ENCODE data around the gene PCYT2. TPM values are rescaled to one million over a fixed set of nuclear protein-coding genes. Genes with fewer than 3 reads are reported as not detected.

The PCYT2 gene
- total and polyA plus RNA-seq, 9 of the 15 experiments (the other 6 are each of a cell fraction or from before 2014, with no cell fraction given): 0.92 to 134 (median 82.5) TPM

DNA sequence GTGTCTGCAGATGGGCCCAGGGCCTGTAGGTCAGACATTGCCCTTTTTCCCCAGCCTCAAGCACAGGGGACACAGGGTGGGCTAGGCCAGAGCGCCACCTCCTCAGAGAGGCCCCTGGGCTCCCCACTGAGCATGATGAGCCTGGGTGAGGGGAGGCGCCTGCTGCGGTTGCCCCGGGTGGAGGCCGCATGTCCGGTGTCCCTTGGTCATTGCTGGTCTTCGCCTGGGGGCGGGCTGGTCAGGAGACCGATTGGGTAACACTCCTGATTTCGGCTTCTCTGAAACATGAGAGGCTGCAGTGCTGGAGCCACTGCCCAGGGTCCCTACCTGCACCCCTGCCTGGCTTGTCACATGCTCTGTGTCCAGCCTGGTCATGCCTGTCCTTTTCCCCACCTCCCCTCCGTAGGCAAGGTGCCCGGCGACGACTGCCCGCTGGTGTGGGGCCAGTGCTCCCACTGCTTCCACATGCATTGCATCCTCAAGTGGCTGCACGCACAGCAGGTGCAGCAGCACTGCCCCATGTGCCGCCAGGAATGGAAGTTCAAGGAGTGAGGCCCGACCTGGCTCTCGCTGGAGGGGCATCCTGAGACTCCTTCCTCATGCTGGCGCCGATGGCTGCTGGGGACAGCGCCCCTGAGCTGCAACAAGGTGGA lies 11.6 kb downstream of the PCYT2 start (continued):
- TF ChIP-seq STAT5A (IDR thresholded peaks at IDR 0.05; ENCODE audit: borderline replicate concordance, low read length) (no peak), RBM22 (IDR thresholded peaks at IDR 0.05; ENCODE audit: low read depth, low read length, poor library complexity, severe bottlenecking) (peak; percentile 91), ZBTB43 (CRISPR knock-in tag; IDR thresholded peaks at IDR 0.05) (no peak), RAD51 (IDR thresholded peaks at IDR 0.05; ENCODE audit: borderline replicate concordance, low read depth) (no peak), HMGN3 (IDR thresholded peaks at IDR 0.05; ENCODE audit: borderline replicate concordance, extremely low read depth, insufficient read length, low read depth, low read length) (peak; percentile 24), PCBP2 (IDR thresholded peaks at IDR 0.05; ENCODE audit: low read depth, low read length, poor library complexity, severe bottlenecking) (no peak), ZNF12 (CRISPR knock-in tag; IDR thresholded peaks at IDR 0.05) (no peak), ZC3H4 (CRISPR knock-in tag; IDR thresholded peaks at IDR 0.05; ENCODE audit: borderline replicate concordance) (peak; percentile 59; the same call in 1 of the 2 replicates), ZNF239 (CRISPR knock-in tag; IDR thresholded peaks at IDR 0.05) (no peak), SP2 (IDR thresholded peaks at IDR 0.05; ENCODE audit: extremely low read depth, low read depth, low read length, poor library complexity, severe bottlenecking) (no peak), BHLHE40 (IDR thresholded peaks at IDR 0.05; ENCODE audit: low read length) (no peak), HDAC1 (IDR thresholded peaks at IDR 0.05) (no peak), STAG1 (CRISPR knock-in tag; IDR thresholded peaks at IDR 0.05; ENCODE audit: borderline replicate concordance) (0 out of 2 replicates have a peak, but pooled peaks have one; percentile 10), SREBF1 (IDR thresholded peaks at IDR 0.05; ENCODE audit: borderline replicate concordance, low read depth, low read length) (no peak)
- TF ChIP-seq, protein P1, sequence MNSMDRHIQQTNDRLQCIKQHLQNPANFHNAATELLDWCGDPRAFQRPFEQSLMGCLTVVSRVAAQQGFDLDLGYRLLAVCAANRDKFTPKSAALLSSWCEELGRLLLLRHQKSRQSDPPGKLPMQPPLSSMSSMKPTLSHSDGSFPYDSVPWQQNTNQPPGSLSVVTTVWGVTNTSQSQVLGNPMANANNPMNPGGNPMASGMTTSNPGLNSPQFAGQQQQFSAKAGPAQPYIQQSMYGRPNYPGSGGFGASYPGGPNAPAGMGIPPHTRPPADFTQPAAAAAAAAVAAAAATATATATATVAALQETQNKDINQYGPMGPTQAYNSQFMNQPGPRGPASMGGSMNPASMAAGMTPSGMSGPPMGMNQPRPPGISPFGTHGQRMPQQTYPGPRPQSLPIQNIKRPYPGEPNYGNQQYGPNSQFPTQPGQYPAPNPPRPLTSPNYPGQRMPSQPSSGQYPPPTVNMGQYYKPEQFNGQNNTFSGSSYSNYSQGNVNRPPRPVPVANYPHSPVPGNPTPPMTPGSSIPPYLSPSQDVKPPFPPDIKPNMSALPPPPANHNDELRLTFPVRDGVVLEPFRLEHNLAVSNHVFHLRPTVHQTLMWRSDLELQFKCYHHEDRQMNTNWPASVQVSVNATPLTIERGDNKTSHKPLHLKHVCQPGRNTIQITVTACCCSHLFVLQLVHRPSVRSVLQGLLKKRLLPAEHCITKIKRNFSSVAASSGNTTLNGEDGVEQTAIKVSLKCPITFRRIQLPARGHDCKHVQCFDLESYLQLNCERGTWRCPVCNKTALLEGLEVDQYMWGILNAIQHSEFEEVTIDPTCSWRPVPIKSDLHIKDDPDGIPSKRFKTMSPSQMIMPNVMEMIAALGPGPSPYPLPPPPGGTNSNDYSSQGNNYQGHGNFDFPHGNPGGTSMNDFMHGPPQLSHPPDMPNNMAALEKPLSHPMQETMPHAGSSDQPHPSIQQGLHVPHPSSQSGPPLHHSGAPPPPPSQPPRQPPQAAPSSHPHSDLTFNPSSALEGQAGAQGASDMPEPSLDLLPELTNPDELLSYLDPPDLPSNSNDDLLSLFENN (IDR thresholded peaks at IDR 0.05; ENCODE audit: low read depth in 2 of 2, low read length in 2 of 2): no peak
- TF ChIP-seq, protein P2, sequence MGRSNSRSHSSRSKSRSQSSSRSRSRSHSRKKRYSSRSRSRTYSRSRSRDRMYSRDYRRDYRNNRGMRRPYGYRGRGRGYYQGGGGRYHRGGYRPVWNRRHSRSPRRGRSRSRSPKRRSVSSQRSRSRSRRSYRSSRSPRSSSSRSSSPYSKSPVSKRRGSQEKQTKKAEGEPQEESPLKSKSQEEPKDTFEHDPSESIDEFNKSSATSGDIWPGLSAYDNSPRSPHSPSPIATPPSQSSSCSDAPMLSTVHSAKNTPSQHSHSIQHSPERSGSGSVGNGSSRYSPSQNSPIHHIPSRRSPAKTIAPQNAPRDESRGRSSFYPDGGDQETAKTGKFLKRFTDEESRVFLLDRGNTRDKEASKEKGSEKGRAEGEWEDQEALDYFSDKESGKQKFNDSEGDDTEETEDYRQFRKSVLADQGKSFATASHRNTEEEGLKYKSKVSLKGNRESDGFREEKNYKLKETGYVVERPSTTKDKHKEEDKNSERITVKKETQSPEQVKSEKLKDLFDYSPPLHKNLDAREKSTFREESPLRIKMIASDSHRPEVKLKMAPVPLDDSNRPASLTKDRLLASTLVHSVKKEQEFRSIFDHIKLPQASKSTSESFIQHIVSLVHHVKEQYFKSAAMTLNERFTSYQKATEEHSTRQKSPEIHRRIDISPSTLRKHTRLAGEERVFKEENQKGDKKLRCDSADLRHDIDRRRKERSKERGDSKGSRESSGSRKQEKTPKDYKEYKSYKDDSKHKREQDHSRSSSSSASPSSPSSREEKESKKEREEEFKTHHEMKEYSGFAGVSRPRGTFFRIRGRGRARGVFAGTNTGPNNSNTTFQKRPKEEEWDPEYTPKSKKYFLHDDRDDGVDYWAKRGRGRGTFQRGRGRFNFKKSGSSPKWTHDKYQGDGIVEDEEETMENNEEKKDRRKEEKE (IDR thresholded peaks at IDR 0.05; ENCODE audit: borderline replicate concordance in 1 of 2, control insufficient read depth in 1 of 2, low read depth in 2 of 2, low read length in 1 of 2): no peak
- TF ChIP-seq, protein P3, sequence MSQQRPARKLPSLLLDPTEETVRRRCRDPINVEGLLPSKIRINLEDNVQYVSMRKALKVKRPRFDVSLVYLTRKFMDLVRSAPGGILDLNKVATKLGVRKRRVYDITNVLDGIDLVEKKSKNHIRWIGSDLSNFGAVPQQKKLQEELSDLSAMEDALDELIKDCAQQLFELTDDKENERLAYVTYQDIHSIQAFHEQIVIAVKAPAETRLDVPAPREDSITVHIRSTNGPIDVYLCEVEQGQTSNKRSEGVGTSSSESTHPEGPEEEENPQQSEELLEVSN (IDR thresholded peaks at IDR 0.05; ENCODE audit: borderline replicate concordance in 1 of 2, extremely low read depth in 1 of 2, insufficient read depth in 1 of 2, insufficient read length in 1 of 2, low read depth in 1 of 2, low read length in 1 of 2, poor library complexity in 1 of 2, severe bottlenecking in 1 of 2): no peak
